ENCODE measurements around the gene CCDC85B. TPM values are rescaled to one million over a fixed set of nuclear protein-coding genes. Genes with fewer than 3 reads are reported as not detected.
A peak's percentile ranks its signal among the peaks of the same experiment; 100 is the strongest.
"Not testable (repeated sequence)": the region's sequence is repeated elsewhere in the genome, so short reads cannot be mapped to it uniquely, and the experiment has no call there.

CCDC85B gene
- 10 to 100 TPM; 40.0 to 44.4 TPM for total RNA-seq

- Mint-ChIP-seq H3K36me3 (peaks cover 29% of the 10 kb centered on the region), H3K27me3 (no peaks in the 10 kb centered on the region), H3K9me3 (no peaks in the 10 kb centered on the region), H3K27ac (peak within 1 kb of the TSS; percentile 89), H3K4me3 (peak within 1 kb of the TSS; percentile 99), H3K4me1 (ENCODE audit: low read depth) (peaks cover 58% of the 10 kb centered on the region)
- CTCF ChIA-PET = interaction anchor here (0.6 to 9.5 kb wide), 26 partner anchors 8 to 332 kb away, joined by 3 to 277 read pairs (median 4); partner anchors contain the start of genes BANF1, C11orf68, CFL1 and EFEMP2
- peak; percentile 99 for DNase-seq
- intact Hi-C loops (cut with micrococcal nuclease) = loop anchor here (1.0 kb wide), 2 partner anchors 10 to 29 kb away; partner anchors contain the start of genes C11orf68, DRAP1 and FOSL1
- POLR2A ChIA-PET = interaction anchor here (0.6 to 7.5 kb wide), 21 partner anchors 9 to 726 kb away, joined by 3 to 98 read pairs (median 4); partner anchors contain the start of genes BANF1, C11orf68, CFL1 and EIF1AD
Measured at GRCh38 chr11:65890324-65891218, at the start of gene CCDC85B. Gene CCDC85B (plus strand): TSS chr11:65890673. CDS start chr11:65890784, 111 bp downstream.

- ChIA-PET POLR2A (no interaction called here), CTCF (interaction anchor here (1.1 kb wide), 1 partner anchor 62 kb away, joined by 3 read pairs; no protein-coding TSS in a partner anchor)
- H3K9me3 Mint-ChIP-seq = no peaks in the 10 kb centered on the region
- H3K27me3 Mint-ChIP-seq = no peaks in the 10 kb centered on the region
- intact Hi-C loops (cut with micrococcal nuclease) = no loop called here
- H3K4me1 Mint-ChIP-seq (ENCODE audit: low read depth) = no peaks in the 10 kb centered on the region
- no peaks in the 10 kb centered on the region for H3K36me3 Mint-ChIP-seq
- DNase-seq = no peak
- no peak overlapping the region for H3K27ac Mint-ChIP-seq
- H3K4me3 Mint-ChIP-seq = no peak overlapping the region
Measured at GRCh38 chr11:65842144-65842543, 48.3 kb upstream of the CCDC85B start.

GRCh38 chr11:65843811-65844210, 46.7 kb upstream of the CCDC85B start:
- H3K27ac Mint-ChIP-seq = no peak overlapping the region

GRCh38 chr11:65844231-65844872, 46.1 kb upstream of the CCDC85B start:
- POLR2A ChIA-PET = interaction anchor here (0.7 kb wide), 1 partner anchor 9 kb away, joined by 5 read pairs; no protein-coding TSS in a partner anchor
- Mint-ChIP-seq H3K4me3 (no peak overlapping the region), H3K27me3 (no peaks in the 10 kb centered on the region), H3K9me3 (no peaks in the 10 kb centered on the region), H3K36me3 (no peaks in the 10 kb centered on the region), H3K27ac (no peak overlapping the region), H3K4me1 (ENCODE audit: low read depth) (no peaks in the 10 kb centered on the region)
- intact Hi-C loops (cut with micrococcal nuclease) = no loop called here
- CTCF ChIA-PET = interaction anchor here (0.7 to 2.3 kb wide), 4 partner anchors 21 to 139 kb away, joined by 3 to 7 read pairs (median 5); partner anchors contain the start of gene KAT5
- no peak for DNase-seq

More at GRCh38 chr11:65843811-65844210, 46.7 kb upstream of the CCDC85B start:
- no peaks in the 10 kb centered on the region for H3K27me3 Mint-ChIP-seq
- H3K4me3 Mint-ChIP-seq = no peak overlapping the region
- no peaks in the 10 kb centered on the region for H3K36me3 Mint-ChIP-seq
- ChIA-PET POLR2A (no interaction called here), CTCF (interaction anchor here (1.6 to 2.3 kb wide), 2 partner anchors 40 to 132 kb away, joined by 3 to 7 read pairs; partner anchors contain the start of gene KAT5)
- H3K9me3 Mint-ChIP-seq = no peaks in the 10 kb centered on the region
- H3K4me1 Mint-ChIP-seq (ENCODE audit: low read depth) = no peaks in the 10 kb centered on the region
- DNase-seq = no peak
- intact Hi-C loops (cut with micrococcal nuclease) = no loop called here

- POLR2A ChIA-PET = no interaction called here
- peaks cover 15% of the 10 kb centered on the region for H3K36me3 Mint-ChIP-seq
Measured at GRCh38 chr11:65847746-65848145, 42.7 kb upstream of the CCDC85B start.

GRCh38 chr11:65848693-65849092, 41.8 kb upstream of the CCDC85B start:
- H3K4me1 Mint-ChIP-seq (ENCODE audit: low read depth); DNase-seq; H3K27ac Mint-ChIP-seq; intact Hi-C loops (cut with micrococcal nuclease); H3K4me3 Mint-ChIP-seq; H3K27me3 Mint-ChIP-seq: not testable (repeated sequence)
- POLR2A ChIA-PET = interaction anchor here (0.6 kb wide), 1 partner anchor 25 kb away, joined by 3 read pairs; no protein-coding TSS in a partner anchor
- CTCF ChIA-PET = interaction anchor here (1.1 to 1.8 kb wide), 2 partner anchors 39 to 140 kb away, joined by 3 to 4 read pairs; partner anchors contain the start of gene FIBP
- Mint-ChIP-seq H3K9me3 (peaks cover 10% of the 10 kb centered on the region), H3K36me3 (peaks cover 23% of the 10 kb centered on the region)

More at GRCh38 chr11:65847746-65848145, 42.7 kb upstream of the CCDC85B start:
- DNase-seq = no peak
- intact Hi-C loops (cut with micrococcal nuclease) = no loop called here
- peaks cover 10% of the 10 kb centered on the region for H3K9me3 Mint-ChIP-seq
- H3K27me3 Mint-ChIP-seq = no peaks in the 10 kb centered on the region
- H3K27ac Mint-ChIP-seq = no peak overlapping the region
- no peak overlapping the region for H3K4me3 Mint-ChIP-seq
- CTCF ChIA-PET = interaction anchor here (0.7 to 1.1 kb wide), 3 partner anchors 27 to 44 kb away, joined by 3 to 4 read pairs (median 4); no protein-coding TSS in a partner anchor
- no peaks in the 10 kb centered on the region for H3K4me1 Mint-ChIP-seq (ENCODE audit: low read depth)

GRCh38 chr11:65849366-65849765, 41.1 kb upstream of the CCDC85B start:
- intact Hi-C loops (cut with micrococcal nuclease) = no loop called here
- ChIA-PET CTCF (interaction anchor here (0.7 to 3.7 kb wide), 4 partner anchors 11 to 39 kb away, joined by 3 to 26 read pairs (median 4); partner anchors contain the start of genes FIBP and MUS81), POLR2A (no interaction called here)
- peaks cover 10% of the 10 kb centered on the region for H3K9me3 Mint-ChIP-seq
- no peak for DNase-seq
- no peak overlapping the region for H3K4me3 Mint-ChIP-seq
- peaks cover 8% of the 10 kb centered on the region for H3K4me1 Mint-ChIP-seq (ENCODE audit: low read depth)
- peaks cover 30% of the 10 kb centered on the region for H3K36me3 Mint-ChIP-seq
- H3K27ac Mint-ChIP-seq = no peak overlapping the region
- no peaks in the 10 kb centered on the region for H3K27me3 Mint-ChIP-seq

GRCh38 chr11:65849771-65850216, 40.7 kb upstream of the CCDC85B start:
- Mint-ChIP-seq H3K27me3 (no peaks in the 10 kb centered on the region), H3K27ac (no peak overlapping the region), H3K4me1 (ENCODE audit: low read depth) (peaks cover 11% of the 10 kb centered on the region), H3K36me3 (peaks cover 34% of the 10 kb centered on the region), H3K9me3 (peaks cover 10% of the 10 kb centered on the region), H3K4me3 (no peak overlapping the region)
- DNase-seq = no peak
- ChIA-PET CTCF (interaction anchor here (0.7 to 3.7 kb wide), 6 partner anchors 11 to 40 kb away, joined by 3 to 26 read pairs (median 4); partner anchors contain the start of genes CCDC85B, FIBP and MUS81), POLR2A (interaction anchor here (0.8 kb wide), 2 partner anchors 10 to 14 kb away, joined by 3 read pairs; no protein-coding TSS in a partner anchor)
- intact Hi-C loops (cut with micrococcal nuclease) = no loop called here

GRCh38 chr11:65850217-65851082, 40.0 kb upstream of the CCDC85B start:
- Mint-ChIP-seq H3K4me1 (ENCODE audit: low read depth) (peaks cover 15% of the 10 kb centered on the region), H3K4me3 (no peak overlapping the region), H3K27me3 (no peaks in the 10 kb centered on the region), H3K36me3 (peaks cover 39% of the 10 kb centered on the region), H3K27ac (no peak overlapping the region), H3K9me3 (peaks cover 10% of the 10 kb centered on the region)
- CTCF ChIA-PET = interaction anchor here (0.9 to 3.7 kb wide), 12 partner anchors 10 to 147 kb away, joined by 3 to 33 read pairs (median 6); partner anchors contain the start of genes CCDC85B, FIBP, KAT5 and MUS81
- intact Hi-C loops (cut with micrococcal nuclease) = no loop called here
- peak; percentile 15 for DNase-seq
- POLR2A ChIA-PET = interaction anchor here (0.8 kb wide), 2 partner anchors 9 to 13 kb away, joined by 3 read pairs; no protein-coding TSS in a partner anchor

GRCh38 chr11:65851083-65851579, 39.3 kb upstream of the CCDC85B start:
- Mint-ChIP-seq H3K9me3 (peaks cover 10% of the 10 kb centered on the region), H3K36me3 (peaks cover 46% of the 10 kb centered on the region), H3K27me3 (no peaks in the 10 kb centered on the region), H3K4me1 (ENCODE audit: low read depth) (peaks cover 22% of the 10 kb centered on the region), H3K4me3 (no peak overlapping the region), H3K27ac (no peak overlapping the region)
- DNase-seq = peak; percentile 24
- POLR2A ChIA-PET = interaction anchor here (0.8 to 2.9 kb wide), 3 partner anchors 18 to 50 kb away, joined by 3 to 15 read pairs (median 3); no protein-coding TSS in a partner anchor
- intact Hi-C loops (cut with micrococcal nuclease) = no loop called here
- CTCF ChIA-PET = interaction anchor here (0.8 to 3.7 kb wide), 11 partner anchors 10 to 194 kb away, joined by 3 to 33 read pairs (median 7); partner anchors contain the start of genes CCDC85B, FIBP, KAT5 and MUS81

Data from activated CD4-positive, alpha-beta memory T cell treated with anti-CD3 and anti-CD28 coated beads for 36 hours (primary cell).